Suppressor macrophage treated with lipopolysaccharide for 1 hour (primary cell): Measurements from ENCODE around the gene MSH6.
"Not testable (repeated sequence)": the region's sequence is repeated elsewhere in the genome, so short reads cannot be mapped to it uniquely, and the experiment has no call there.

ENCODE experiments used
- DNase-seq, 3 donors: peaks; one replicate each; pipeline ENCODE4 v3.0.0-alpha.2; 2020 to 2022

The MSH6 gene

DNA sequence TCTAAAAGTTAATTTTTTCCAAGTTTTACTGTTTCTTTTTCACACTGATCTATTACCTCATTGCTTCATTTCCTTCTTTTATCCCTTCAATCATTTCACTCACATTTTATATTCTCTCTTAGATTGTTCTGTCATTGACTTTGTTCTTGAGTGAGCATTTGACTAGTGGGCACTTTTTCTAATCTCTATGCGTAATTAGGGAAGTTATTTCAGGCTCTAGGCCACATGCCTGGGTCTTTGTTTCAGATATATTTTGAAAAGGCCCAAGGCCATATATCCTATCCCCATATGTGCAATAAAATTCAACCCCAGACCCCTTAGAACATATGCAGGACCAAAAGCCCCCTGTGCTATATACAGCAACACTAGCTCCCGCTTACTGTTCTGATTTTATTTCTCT lies 61.2 kb downstream of the MSH6 start:
- peak in 1 of 3 donors; percentile 16 for DNase-seq

DNA sequence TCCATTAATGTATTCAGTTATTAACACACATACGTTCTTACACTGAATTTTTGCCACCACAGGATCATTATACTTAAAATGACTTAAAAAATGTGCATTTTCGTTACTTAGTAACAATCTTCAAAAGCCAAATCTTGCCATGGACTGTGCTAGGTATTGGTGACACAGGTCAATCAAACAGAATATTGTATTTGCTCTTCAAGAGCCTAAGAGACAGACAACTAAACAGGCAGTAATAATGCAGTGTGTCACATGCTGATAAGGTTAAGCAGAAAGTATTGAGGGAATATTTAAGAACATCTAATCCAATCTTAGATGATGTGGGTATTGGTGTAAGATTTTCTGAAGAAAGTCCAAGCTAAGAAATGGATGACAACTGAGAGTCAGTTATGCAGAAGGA lies 66.4 kb downstream of the MSH6 start:
- DNase-seq: no peak

DNA sequence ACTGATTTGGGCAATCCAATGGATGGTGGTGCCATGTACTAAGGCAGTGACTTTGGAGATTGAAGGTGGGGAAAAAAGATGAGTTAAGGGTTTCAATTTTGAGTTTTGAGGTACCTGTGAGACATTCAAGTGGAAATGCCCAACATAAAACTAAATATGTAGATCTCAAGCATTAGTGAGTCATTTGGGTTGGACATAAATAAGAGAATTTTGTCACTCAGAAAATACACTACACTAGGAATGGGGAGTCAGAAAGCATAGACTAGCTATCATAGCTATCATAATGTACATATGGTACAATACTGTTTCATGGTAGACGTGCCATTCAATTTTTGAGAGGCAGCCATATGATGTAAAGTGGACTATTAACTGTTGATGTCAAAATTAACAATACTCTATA lies 67.3 kb downstream of the MSH6 start:
- no peak for DNase-seq

DNA sequence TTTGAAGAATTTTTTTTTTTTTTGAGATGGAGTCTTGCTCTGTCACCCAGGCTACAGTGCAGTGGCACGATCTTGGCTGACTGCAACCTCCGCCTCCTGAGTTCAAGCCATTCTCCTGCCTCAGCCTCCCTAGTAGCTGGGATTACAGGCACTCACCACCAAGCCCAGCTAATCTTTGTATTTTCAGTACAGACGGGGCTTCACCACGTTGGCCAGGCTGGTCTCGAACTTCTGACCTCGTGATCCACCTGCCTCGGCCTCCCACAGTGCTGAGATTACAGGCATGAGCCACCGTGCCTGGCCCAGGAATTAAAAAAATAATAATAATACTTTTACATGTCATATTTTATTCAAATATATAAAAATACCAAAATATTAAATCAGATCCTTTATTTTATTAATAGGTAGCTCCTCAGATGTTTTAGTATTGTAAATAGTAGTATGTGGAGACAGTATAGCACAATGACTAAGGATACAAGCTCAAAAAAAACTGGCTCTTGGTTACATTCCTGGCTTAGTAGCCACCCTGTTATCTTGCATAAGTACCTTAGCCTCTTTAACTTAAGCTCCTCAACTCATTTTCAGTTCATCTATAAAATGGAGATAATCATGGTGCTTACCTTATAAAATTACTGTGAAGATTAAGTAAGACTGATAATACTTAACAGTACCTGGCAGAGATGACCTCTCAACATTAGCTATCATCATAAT lies 70.3 kb downstream of the MSH6 start:
- DNase-seq: not testable (repeated sequence)
